H9 (cell line): Measurements from ENCODE around the gene CFAP107. TPM values are rescaled to one million over a fixed set of nuclear protein-coding genes. Genes with fewer than 3 reads are reported as not detected.

Experiments used
- DNase-seq: peaks from one replicate; pipeline ENCODE4 v3.0.0-alpha.2; 2017
- H2AFZ ChIP-seq: one replicate; pipeline ENCODE4 v1.6.1; 2013; ENCODE audit warnings: mild to moderate bottlenecking, low read length, control low read depth, moderate library complexity
- H2AK5ac ChIP-seq: 2 replicates; pipeline ENCODE4 v1.6.1; 2013; ENCODE audit warnings: low read length, control low read depth, mixed read lengths; ENCODE audit not compliant: insufficient read length
- H2BK120ac ChIP-seq: one replicate; pipeline ENCODE4 v1.6.1; 2013; ENCODE audit warnings: low read depth, mild to moderate bottlenecking, low read length, control low read depth, inconsistent platforms; ENCODE audit not compliant: poor library complexity, severe bottlenecking
- H2BK12ac ChIP-seq: 2 replicates; pipeline ENCODE4 v1.6.1; 2013; ENCODE audit warnings: low read length, control low read depth, mixed read lengths, low read depth; ENCODE audit not compliant: insufficient read length
- H2BK15ac ChIP-seq: 2 replicates; pipeline ENCODE4 v1.6.1; 2013; ENCODE audit warnings: low read depth, low read length, control low read depth
- H2BK20ac ChIP-seq: one replicate; pipeline ENCODE4 v1.6.1; 2013; ENCODE audit warnings: low read depth, mild to moderate bottlenecking, low read length, control low read depth, inconsistent platforms; ENCODE audit not compliant: poor library complexity, severe bottlenecking
- H2BK5ac ChIP-seq: 2 replicates; pipeline ENCODE4 v1.6.1; 2013; ENCODE audit warnings: low read length, control low read depth, mixed read lengths; ENCODE audit not compliant: insufficient read length
- H3K14ac ChIP-seq: 2 replicates; pipeline ENCODE4 v1.6.1; 2013; ENCODE audit warnings: low read length, control low read depth; ENCODE audit not compliant: insufficient read depth
- H3K18ac ChIP-seq: 2 replicates; pipeline ENCODE4 v1.6.1; 2013; ENCODE audit warnings: low read depth, mild to moderate bottlenecking, mixed read lengths, low read length, control low read depth; ENCODE audit not compliant: insufficient read length
- H3K23ac ChIP-seq: 2 replicates; pipeline ENCODE4 v1.6.1; 2013; ENCODE audit warnings: low read length, control low read depth, mixed read lengths, low read depth; ENCODE audit not compliant: insufficient read length
- H3K23me2 ChIP-seq: 2 replicates; pipeline ENCODE4 v1.6.1; 2013; ENCODE audit warnings: low read depth, mild to moderate bottlenecking, mixed read lengths, low read length, control low read depth; ENCODE audit not compliant: insufficient read length, poor library complexity, severe bottlenecking
- H3K27ac ChIP-seq: 2 replicates; pipeline ENCODE4 v1.5.1; 2013; ENCODE audit warnings: low read length, control low read depth, mixed read lengths, low read depth; ENCODE audit not compliant: insufficient read length
- H3K27me3 ChIP-seq: 2 replicates; pipeline ENCODE4 v1.6.1; 2013; ENCODE audit warnings: low read length, control low read depth, inconsistent platforms; ENCODE audit not compliant: insufficient read depth
- H3K4ac ChIP-seq: 2 replicates; pipeline ENCODE4 v1.6.1; 2013; ENCODE audit warnings: low read depth, mild to moderate bottlenecking, control low read depth, inconsistent platforms, low read length, moderate library complexity
- H3K4me1 ChIP-seq: 2 replicates; pipeline ENCODE4 v1.6.1; 2013; ENCODE audit warnings: low read length, control low read depth, inconsistent platforms; ENCODE audit not compliant: insufficient read depth
- H3K4me2 ChIP-seq: 2 replicates; pipeline ENCODE4 v1.6.1; 2013; ENCODE audit warnings: low read length, control low read depth, mixed read lengths; ENCODE audit not compliant: insufficient read length, insufficient read depth
- H3K56ac ChIP-seq: 2 replicates; pipeline ENCODE4 v1.6.1; 2013; ENCODE audit warnings: low read depth, mild to moderate bottlenecking, mixed read lengths, low read length, control low read depth; ENCODE audit not compliant: insufficient read length
- H3K79me1 ChIP-seq: 2 replicates; pipeline ENCODE4 v1.6.1; 2013; ENCODE audit warnings: low read depth, mild to moderate bottlenecking, moderate library complexity, low read length, control low read depth, inconsistent platforms; ENCODE audit not compliant: insufficient read depth, poor library complexity, severe bottlenecking
- H3K79me2 ChIP-seq: 2 replicates; pipeline ENCODE4 v1.6.1; 2013; ENCODE audit warnings: low read length, control low read depth, inconsistent platforms; ENCODE audit not compliant: insufficient read depth
- H3K9ac ChIP-seq: 2 replicates; pipeline ENCODE4 v1.6.1; 2013; ENCODE audit warnings: low read length, control low read depth, mixed read lengths; ENCODE audit not compliant: insufficient read length; ENCODE audit errors: extremely low read depth
- H3K9me3 ChIP-seq: one replicate; pipeline ENCODE4 v1.6.1; 2013; ENCODE audit warnings: low read depth, low read length, inconsistent platforms; ENCODE audit not compliant: control insufficient read depth
- H3T11ph ChIP-seq: one replicate; pipeline ENCODE4 v1.6.1; 2013; ENCODE audit warnings: mild to moderate bottlenecking, low read length, control low read depth, inconsistent platforms
- H4K20me1 ChIP-seq: one replicate; pipeline ENCODE4 v1.6.1; 2013; ENCODE audit not compliant: control insufficient read depth, insufficient read length, insufficient read depth
- H4K5ac ChIP-seq: 2 replicates; pipeline ENCODE4 v1.6.1; 2013; ENCODE audit warnings: low read depth, mild to moderate bottlenecking, mixed read lengths, low read length, control low read depth; ENCODE audit not compliant: insufficient read length
- H4K8ac ChIP-seq: replicated peaks from 2 replicates; pipeline ENCODE4 v1.6.1; 2013; ENCODE audit warnings: low read length, control low read depth, mixed read lengths, low read depth; ENCODE audit not compliant: insufficient read length
- H4K91ac ChIP-seq: 2 replicates; pipeline ENCODE4 v1.6.1; 2013; ENCODE audit warnings: low read depth, mild to moderate bottlenecking, moderate library complexity, mixed read lengths, low read length, control low read depth; ENCODE audit not compliant: insufficient read length
- H3K27ac Mint-ChIP-seq, 3 experiments: 2 replicates in 2 of 3; 3 replicates in 1 of 3; pipeline ENCODE4 v1.8.0; 2020 to 2021; ENCODE audit warnings: mixed read lengths in 3 of 3, mild to moderate bottlenecking in 1 of 3, moderate library complexity in 1 of 3
- H3K27me3 Mint-ChIP-seq: 2 replicates; pipeline ENCODE4 v1.8.0; 2021; ENCODE audit warnings: low read depth, mild to moderate bottlenecking, moderate library complexity, mixed read lengths
- H3K36me3 Mint-ChIP-seq, 3 experiments: 2 replicates in 2 of 3; 3 replicates in 1 of 3; pipeline ENCODE4 v1.8.0; 2020 to 2021; ENCODE audit warnings: low read depth in 3 of 3, mixed read lengths in 3 of 3; ENCODE audit not compliant: insufficient read depth in 1 of 3
- H3K4me1 Mint-ChIP-seq, 2 experiments: 2 replicates each; pipeline ENCODE4 v1.8.0; 2020; ENCODE audit warnings: mixed read lengths in 2 of 2
- H3K4me3 Mint-ChIP-seq, 2 experiments: 2 replicates in 1 of 2; 3 replicates in 1 of 2; pipeline ENCODE4 v1.8.0; 2020 to 2021; ENCODE audit warnings: mild to moderate bottlenecking in 2 of 2, mixed read lengths in 2 of 2, moderate library complexity in 1 of 2
- H3K9me3 Mint-ChIP-seq, 2 experiments: 2 replicates in 1 of 2; 3 replicates in 1 of 2; pipeline ENCODE4 v1.8.0; 2020; ENCODE audit warnings: mild to moderate bottlenecking in 2 of 2, mixed read lengths in 2 of 2, moderate library complexity in 1 of 2
- WGBS: extraction: QIAGEN DNeasy Blood & Tissue Kit; methylation state at CpG from one replicate; pipeline ENCODE4 v1.1.7; 2013; ENCODE audit warnings: missing lambda C conversion rate, low lambda C conversion rate, mixed read lengths; ENCODE audit not compliant: insufficient read length; ENCODE audit errors: extremely low coverage; 5-methylcytosine and 5-hydroxymethylcytosine counted together
- total RNA-seq: library from RNA; stranded (reverse); gene quantifications from 2 replicates; pipeline ENCODE4 v1.2.1, GENCODE V29; 2021
- TF ChIP-seq, protein P1 (sequence below): fragments of 200-600 bp; sonication (generic); conservative IDR thresholded peaks from 3 replicates; pipeline ENCODE4 v1.8.0; 2021; ENCODE audit warnings: antibody characterized with exemption, mild to moderate bottlenecking

Gene CFAP107
- total RNA-seq, 1 experiment from 2014 or later = not detected

DNA sequence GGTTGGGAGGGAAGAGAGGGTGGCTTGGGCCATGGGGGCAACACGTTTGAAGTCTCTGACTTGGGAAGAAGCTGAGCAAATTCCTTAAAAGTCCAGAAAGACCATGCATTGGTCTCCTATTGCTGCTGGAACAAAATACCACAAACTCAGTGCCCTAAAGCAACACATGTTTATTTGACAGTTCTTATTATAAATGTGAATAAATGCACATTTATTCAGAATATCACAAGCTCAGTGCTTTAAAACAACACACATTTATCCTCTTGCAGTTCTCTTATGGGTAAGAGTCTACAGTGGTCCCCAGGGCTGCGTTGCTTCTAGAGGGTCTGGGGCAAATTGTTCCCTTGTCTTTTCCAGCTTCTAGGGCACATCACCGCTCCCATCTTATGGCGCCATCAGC, 17.5 kb downstream of the CFAP107 start:
- Mint-ChIP-seq H3K36me3 (no peaks in the 10 kb centered on the region), H3K4me1 (peaks cover 0 to 3% of the 10 kb centered on the region in 2 experiments; a peak in 1 of 4 replicates), H3K27ac (no peak overlapping the region), H3K4me3 (no peak overlapping the region), H3K9me3 (no peaks in the 10 kb centered on the region; a peak in 1 of 5 replicates), H3K27me3 (peaks cover 12% of the 10 kb centered on the region)
- no peaks in the 10 kb centered on the region for H4K20me1 ChIP-seq
- TF ChIP-seq, protein P1, sequence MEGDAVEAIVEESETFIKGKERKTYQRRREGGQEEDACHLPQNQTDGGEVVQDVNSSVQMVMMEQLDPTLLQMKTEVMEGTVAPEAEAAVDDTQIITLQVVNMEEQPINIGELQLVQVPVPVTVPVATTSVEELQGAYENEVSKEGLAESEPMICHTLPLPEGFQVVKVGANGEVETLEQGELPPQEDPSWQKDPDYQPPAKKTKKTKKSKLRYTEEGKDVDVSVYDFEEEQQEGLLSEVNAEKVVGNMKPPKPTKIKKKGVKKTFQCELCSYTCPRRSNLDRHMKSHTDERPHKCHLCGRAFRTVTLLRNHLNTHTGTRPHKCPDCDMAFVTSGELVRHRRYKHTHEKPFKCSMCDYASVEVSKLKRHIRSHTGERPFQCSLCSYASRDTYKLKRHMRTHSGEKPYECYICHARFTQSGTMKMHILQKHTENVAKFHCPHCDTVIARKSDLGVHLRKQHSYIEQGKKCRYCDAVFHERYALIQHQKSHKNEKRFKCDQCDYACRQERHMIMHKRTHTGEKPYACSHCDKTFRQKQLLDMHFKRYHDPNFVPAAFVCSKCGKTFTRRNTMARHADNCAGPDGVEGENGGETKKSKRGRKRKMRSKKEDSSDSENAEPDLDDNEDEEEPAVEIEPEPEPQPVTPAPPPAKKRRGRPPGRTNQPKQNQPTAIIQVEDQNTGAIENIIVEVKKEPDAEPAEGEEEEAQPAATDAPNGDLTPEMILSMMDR = no peak
- no peak for DNase-seq
- no peak overlapping the region for H2BK120ac ChIP-seq
- H3K14ac ChIP-seq = no peak overlapping the region
- H2AK5ac ChIP-seq = no peak overlapping the region
- H3T11ph ChIP-seq = no peak overlapping the region
- no peak overlapping the region for H3K23ac ChIP-seq
- H3K27me3 ChIP-seq = no peaks in the 10 kb centered on the region
- no peak overlapping the region for H4K5ac ChIP-seq
- no peak overlapping the region for H3K9ac ChIP-seq
- no peak overlapping the region for H3K4me2 ChIP-seq
- no peak overlapping the region for H4K91ac ChIP-seq
- no peak overlapping the region for H2AFZ ChIP-seq
- H4K8ac ChIP-seq = no peak overlapping the region
- H3K79me1 ChIP-seq = no peaks in the 10 kb centered on the region
- no peak overlapping the region for H3K4ac ChIP-seq
- no peak overlapping the region for H2BK5ac ChIP-seq
- H3K79me2 ChIP-seq = no peaks in the 10 kb centered on the region
- H2BK12ac ChIP-seq = no peak overlapping the region
- no peak overlapping the region for H3K56ac ChIP-seq
- H3K18ac ChIP-seq = no peak overlapping the region
- no peak overlapping the region for H2BK15ac ChIP-seq
- no CpG with 5 or more reads among the region's 4 CpGs for WGBS
- no peak overlapping the region for H2BK20ac ChIP-seq
- H3K27ac ChIP-seq = no peak overlapping the region
- H3K4me1 ChIP-seq = no peaks in the 10 kb centered on the region
- no peaks in the 10 kb centered on the region for H3K9me3 ChIP-seq
- H3K23me2 ChIP-seq = no peaks in the 10 kb centered on the region
